IMR-90 (cell line): ENCODE measurements around the gene NPW. TPM values are rescaled to one million over a fixed set of nuclear protein-coding genes. Genes with fewer than 3 reads are reported as not detected.

ENCODE experiments used
- ATAC-seq: fragments of 200-7000 bp; cut with Tn5 transposase; 2 replicates; pipeline ENCODE4 v1.9.1; 2020; ENCODE audit warnings: low read depth, mild to moderate bottlenecking, moderate library complexity
- BruUV-seq: library from RNA; stranded (reverse); fragments of 400-500 nt; replicated peaks from 2 replicates; lab custom pipeline; 2021; lab: Mats Ljungman, UMichigan
- CTCF ChIA-PET: fragments of 300-600 bp; formaldehyde crosslinking; extraction: SDS; loops from one replicate; lab custom pipeline; 2021; ENCODE audit warnings: antibody characterized with exemption; lab: Yijun Ruan, JAX
- POLR2A ChIA-PET: fragments of 300-600 bp; sonication (Branson Sonifier 250); formaldehyde crosslinking; loops from one replicate; lab custom pipeline; 2022; ENCODE audit warnings: antibody characterized with exemption; ENCODE audit not compliant: unreplicated experiment; lab: Charles Lee
- DNase-seq: peaks from one replicate; pipeline ENCODE4 v3.0.0; 2013
- H2AFZ ChIP-seq: replicated peaks from 2 replicates; pipeline ENCODE3; 2013; ENCODE audit warnings: low read length, mild to moderate bottlenecking; ENCODE audit not compliant: poor library complexity
- H2AK5ac ChIP-seq: 2 replicates; pipeline ENCODE4 v1.6.1; 2013; ENCODE audit warnings: low read depth, low read length, inconsistent platforms
- H2AK9ac ChIP-seq: replicated peaks from 2 replicates; pipeline ENCODE3; 2013; ENCODE audit warnings: mild to moderate bottlenecking, low read depth, low read length, moderate library complexity; ENCODE audit not compliant: poor library complexity
- H2BK120ac ChIP-seq: 2 replicates; pipeline ENCODE4 v1.6.1; 2013; ENCODE audit warnings: low read depth, low read length, inconsistent platforms
- H2BK15ac ChIP-seq: 3 replicates; pipeline ENCODE4 v1.6.1; 2013; ENCODE audit warnings: low read depth, low read length, inconsistent platforms
- H2BK20ac ChIP-seq: 2 replicates; pipeline ENCODE4 v1.6.1; 2013; ENCODE audit warnings: low read depth, mild to moderate bottlenecking, inconsistent platforms, low read length, moderate library complexity
- H2BK5ac ChIP-seq: 2 replicates; pipeline ENCODE4 v1.6.1; 2013; ENCODE audit warnings: mild to moderate bottlenecking, low read depth, low read length, inconsistent platforms; ENCODE audit not compliant: poor library complexity, severe bottlenecking
- H3K14ac ChIP-seq: replicated peaks from 2 replicates; pipeline ENCODE4 v1.6.1; 2013; ENCODE audit warnings: low read depth, low read length, inconsistent platforms
- H3K18ac ChIP-seq: 2 replicates; pipeline ENCODE4 v1.6.1; 2013; ENCODE audit warnings: low read depth, low read length, control low read depth
- H3K23ac ChIP-seq: 2 replicates; pipeline ENCODE4 v1.6.1; 2013; ENCODE audit warnings: low read depth, low read length, inconsistent platforms
- H3K27ac ChIP-seq: 2 replicates; pipeline ENCODE4 v1.5.1; 2013; ENCODE audit warnings: mild to moderate bottlenecking, control low read depth, low read length; ENCODE audit not compliant: insufficient read depth
- H3K27me3 ChIP-seq: 2 replicates; pipeline ENCODE4 v1.6.1; 2013; ENCODE audit warnings: low read length; ENCODE audit not compliant: control insufficient read depth, insufficient read depth
- H3K36me3 ChIP-seq: 2 replicates; pipeline ENCODE4 v1.6.1; 2013; ENCODE audit warnings: low read length, mixed read lengths; ENCODE audit not compliant: control insufficient read depth, insufficient read depth
- H3K4ac ChIP-seq: 2 replicates; pipeline ENCODE4 v1.6.1; 2013; ENCODE audit warnings: low read depth, low read length, inconsistent platforms
- H3K4me1 ChIP-seq: 2 replicates; pipeline ENCODE4 v1.6.1; 2013; ENCODE audit warnings: low read length, mixed read lengths; ENCODE audit not compliant: control insufficient read depth, insufficient read depth
- H3K4me2 ChIP-seq: 2 replicates; pipeline ENCODE4 v1.6.1; 2013; ENCODE audit warnings: low read depth, mild to moderate bottlenecking, control low read depth, low read length, moderate library complexity
- H3K4me3 ChIP-seq: 2 replicates; pipeline ENCODE4 v1.5.1; 2013; ENCODE audit warnings: low read depth, mild to moderate bottlenecking, control low read depth, low read length, moderate library complexity; ENCODE audit not compliant: insufficient read depth
- H3K56ac ChIP-seq: 2 replicates; pipeline ENCODE4 v1.6.1; 2013; ENCODE audit warnings: low read length, inconsistent platforms; ENCODE audit not compliant: insufficient read depth; ENCODE audit errors: extremely low read depth
- H3K79me1 ChIP-seq, 2 experiments: 2 replicates each; pipeline ENCODE4 v1.6.1; 2013; ENCODE audit warnings: low read length in 2 of 2, inconsistent platforms in 1 of 2, low read depth in 1 of 2
- H3K9ac ChIP-seq: 2 replicates; pipeline ENCODE4 v1.6.1; 2013; ENCODE audit warnings: low read depth, low read length, control low read depth
- H3K9me1 ChIP-seq: 2 replicates; pipeline ENCODE4 v1.6.1; 2013; ENCODE audit warnings: low read length, inconsistent platforms; ENCODE audit not compliant: insufficient read depth
- H3K9me3 ChIP-seq: 2 replicates; pipeline ENCODE4 v1.6.1; 2013; ENCODE audit warnings: low read length; ENCODE audit not compliant: control insufficient read depth, insufficient read depth
- H4K20me1 ChIP-seq: 2 replicates; pipeline ENCODE4 v1.6.1; 2013; ENCODE audit warnings: low read length, inconsistent platforms; ENCODE audit not compliant: insufficient read depth
- H4K5ac ChIP-seq: 2 replicates; pipeline ENCODE4 v1.6.1; 2013; ENCODE audit warnings: mild to moderate bottlenecking, low read depth, low read length, control low read depth
- H4K8ac ChIP-seq, 2 experiments: 2 replicates each; pipeline ENCODE4 v1.6.1; 2013; ENCODE audit warnings: low read depth in 2 of 2, low read length in 2 of 2, control low read depth in 1 of 2, inconsistent platforms in 1 of 2
- H4K91ac ChIP-seq: 2 replicates; pipeline ENCODE4 v1.6.1; 2013; ENCODE audit warnings: low read depth, low read length, inconsistent platforms; ENCODE audit not compliant: insufficient read depth
- BHLHE40 ChIP-seq: fragments of 150-350 bp; IDR thresholded peaks from 2 replicates; pipeline ENCODE4 v1.6.1; 2016; ENCODE audit warnings: mild to moderate bottlenecking, low read depth, low read length
- CHD1 ChIP-seq: IDR thresholded peaks from 2 replicates; pipeline ENCODE4 v1.6.1; 2012; ENCODE audit warnings: low read depth, low read length, improper control_type of control experiment
- FOS ChIP-seq: fragments of 150-350 bp; IDR thresholded peaks from 2 replicates; pipeline ENCODE4 v1.6.1; 2016; ENCODE audit warnings: low read depth, low read length
- NFE2L2 ChIP-seq: fragments of 150-350 bp; IDR thresholded peaks from 2 replicates; pipeline ENCODE4 v1.6.1; 2016; ENCODE audit warnings: low read depth, mild to moderate bottlenecking, low read length
- SMC3 ChIP-seq: fragments of 150-350 bp; IDR thresholded peaks from 2 replicates; pipeline ENCODE4 v1.6.1; 2016; ENCODE audit warnings: low read depth, mild to moderate bottlenecking, antibody characterized with exemption, low read length, moderate library complexity
- USF2 ChIP-seq: fragments of 150-350 bp; IDR thresholded peaks from 2 replicates; pipeline ENCODE4 v1.6.1; 2017; ENCODE audit warnings: mild to moderate bottlenecking, antibody characterized with exemption, low read length, low read depth
- WGBS, 2 experiments: methylation state at CpG; one replicate each; pipeline versions ENCODE4 v1.1.5 to v1.1.7; 2013; ENCODE audit warnings: missing lambda C conversion rate in 2 of 2; ENCODE audit not compliant: insufficient read length in 1 of 2; ENCODE audit errors: extremely low coverage in 2 of 2; 5-methylcytosine and 5-hydroxymethylcytosine counted together
- dilution Hi-C: fragments of 300-500 bp; cut with HindIII; formaldehyde crosslinking; loops from one replicate; pipeline ENCODE4 v1.14.3; 2018; ENCODE audit warnings: low sequenced_read_pairs; ENCODE audit not compliant: unreplicated experiment
- in situ Hi-C: fragments of 300-500 bp; cut with MboI; formaldehyde crosslinking; loops from 3 replicates; pipeline ENCODE4 v1.14.3; 2019; ENCODE audit warnings: low sequenced_read_pairs, inconsistent platforms, mixed read lengths
- intact Hi-C: fragments of 100-400 bp; cut with micrococcal nuclease; formaldehyde crosslinking; loops from 2 replicates; pipeline ENCODE4 v1.10.0; 2022
- polyA plus RNA-seq, 3 experiments: library from polyadenylated mRNA; depleted of rRNA; stranded (reverse); fragments of >200 nt; gene quantifications; 2 replicates each; pipeline ENCODE4 v1.2.3, GENCODE V29; 2012; ENCODE audit warnings: low replicate concordance in 1 of 3
- total RNA-seq: library from RNA; depleted of rRNA; stranded (reverse); fragments of >200 nt; gene quantifications from 2 replicates; pipeline ENCODE4 v1.2.3, GENCODE V29; 2012

Gene NPW
- total and polyA plus RNA-seq, 2 of the 4 experiments (the other 2 are of a cell fraction), result 0.18 to 2.0 TPM

GRCh38 chr16:2061023-2061422 is 41.4 kb downstream of the NPW start:
- ATAC-seq (no peak), DNase-seq (no peak)
- no peak overlapping the region for H2BK15ac ChIP-seq
- no peaks in the 10 kb centered on the region for H3K27me3 ChIP-seq
- H2AK9ac ChIP-seq, result no peak overlapping the region
- no peak overlapping the region for H3K4me2 ChIP-seq
- H4K5ac ChIP-seq, result no peak overlapping the region
- no peak overlapping the region for H2BK120ac ChIP-seq
- H3K23ac ChIP-seq, result no peak overlapping the region
- H3K36me3 ChIP-seq, result peaks cover 67% of the 10 kb centered on the region
- no TSS peak for BruUV-seq
- no peak overlapping the region for H4K8ac ChIP-seq
- peaks cover 0 to 10% of the 10 kb centered on the region in 2 experiments; a peak in 1 of 4 replicates for H3K79me1 ChIP-seq
- POLR2A ChIA-PET, result no interaction called here
- in situ Hi-C loops (no loop called here), dilution Hi-C loops (no loop called here), intact Hi-C loops (no loop called here)
- CTCF ChIA-PET, result no interaction called here
- no peak overlapping the region for H2AK5ac ChIP-seq
- no peaks in the 10 kb centered on the region; the same call in 1 of the 2 replicates for H4K20me1 ChIP-seq
- no peak overlapping the region for H2BK5ac ChIP-seq
- H3K9ac ChIP-seq, result no peak overlapping the region
- H3K9me1 ChIP-seq, result 0 out of 2 replicates have a peak, but pooled peaks cover 1% of the 10 kb centered on the region
- no peak overlapping the region for H3K18ac ChIP-seq
- H3K56ac ChIP-seq, result no peak overlapping the region
- no peak overlapping the region for H2AFZ ChIP-seq
- H3K9me3 ChIP-seq, result no peaks in the 10 kb centered on the region
- no peak for TF ChIP-seq CHD1
- no peak for TF ChIP-seq USF2
- no peak for TF ChIP-seq FOS
- TF ChIP-seq BHLHE40, result no peak
- no peak for TF ChIP-seq NFE2L2
- TF ChIP-seq SMC3, result no peak
- H2BK20ac ChIP-seq, result no peak overlapping the region
- no peak overlapping the region for H3K4me3 ChIP-seq
- no peak overlapping the region for H4K91ac ChIP-seq
- no peak overlapping the region for H3K27ac ChIP-seq
- no peaks in the 10 kb centered on the region for H3K4me1 ChIP-seq
- H3K14ac ChIP-seq, result no peak overlapping the region
- no peak overlapping the region for H3K4ac ChIP-seq
- WGBS, 2 experiments, result 95% methylated on average over 18 of the region's 18 CpGs; no CpG with 5 or more reads in 1 of the 2 experiments
